Superior temporal gyrus (tissue), 1 donor: ENCODE measurements around the gene ILDR2.
A peak's percentile ranks its signal among the peaks of the same experiment; 100 is the strongest.
"Not testable (repeated sequence)": the region's sequence is repeated elsewhere in the genome, so short reads cannot be mapped to it uniquely, and the experiment has no call there.

ENCODE experiments used
- DNase-seq: peaks from one replicate; pipeline ENCODE4 v3.0.0-alpha.2; 2016; ENCODE audit errors: extremely low spot score

ILDR2 gene

DNA sequence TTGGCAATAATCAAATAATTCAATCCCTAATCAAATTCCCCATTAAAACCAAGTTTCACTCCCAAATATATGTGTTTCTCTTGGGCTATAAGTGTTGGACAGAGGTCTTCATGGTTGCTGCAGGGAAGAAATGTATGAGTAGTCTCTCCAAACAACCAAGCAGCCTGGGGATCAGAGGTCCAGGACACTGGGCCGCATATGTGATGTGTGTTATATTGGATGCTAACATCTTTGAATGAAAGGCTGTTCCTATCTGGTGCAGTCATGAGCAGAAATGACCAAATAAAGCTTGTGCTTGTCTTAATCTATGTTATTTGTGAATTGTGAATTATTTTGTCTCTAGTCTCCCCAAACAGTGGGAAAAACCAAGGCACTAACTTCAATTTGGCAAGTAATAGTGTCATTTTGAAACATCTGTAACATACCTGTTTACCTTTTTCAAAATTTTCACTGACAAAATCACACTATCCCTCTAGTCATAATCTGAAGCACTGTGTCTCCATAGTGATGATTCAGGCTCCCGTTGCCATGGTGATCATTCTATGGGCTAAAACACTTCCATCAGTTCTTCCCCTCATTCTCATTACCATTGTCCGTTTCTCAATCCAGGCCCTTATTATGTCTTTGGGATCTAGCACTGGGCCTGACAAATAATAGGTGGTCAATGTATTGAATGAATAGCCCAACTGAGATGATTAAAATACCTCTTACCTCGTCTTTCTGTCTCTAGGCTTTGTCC is 86.8 kb downstream of the ILDR2 start:
- DNase-seq: peak; percentile 53

DNA sequence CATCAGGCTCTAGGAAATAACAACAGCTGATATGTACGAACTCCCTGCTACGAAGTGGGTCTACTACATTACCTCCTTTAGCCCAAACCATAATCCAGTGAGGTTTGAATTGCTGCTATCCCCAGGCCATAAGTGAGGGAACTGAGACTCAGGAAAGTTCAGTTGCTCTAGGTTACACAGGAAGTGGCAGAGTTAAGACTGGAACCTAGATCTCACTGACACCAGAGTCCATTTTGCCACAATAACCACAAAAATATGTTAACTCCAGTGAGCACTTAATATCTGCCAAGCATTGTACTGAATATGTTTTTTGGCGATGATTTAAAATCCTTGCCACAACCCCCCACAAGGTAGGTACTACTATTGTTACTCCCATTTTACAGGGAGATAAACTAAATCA is 90.4 kb downstream of the ILDR2 start:
- no peak for DNase-seq

DNA sequence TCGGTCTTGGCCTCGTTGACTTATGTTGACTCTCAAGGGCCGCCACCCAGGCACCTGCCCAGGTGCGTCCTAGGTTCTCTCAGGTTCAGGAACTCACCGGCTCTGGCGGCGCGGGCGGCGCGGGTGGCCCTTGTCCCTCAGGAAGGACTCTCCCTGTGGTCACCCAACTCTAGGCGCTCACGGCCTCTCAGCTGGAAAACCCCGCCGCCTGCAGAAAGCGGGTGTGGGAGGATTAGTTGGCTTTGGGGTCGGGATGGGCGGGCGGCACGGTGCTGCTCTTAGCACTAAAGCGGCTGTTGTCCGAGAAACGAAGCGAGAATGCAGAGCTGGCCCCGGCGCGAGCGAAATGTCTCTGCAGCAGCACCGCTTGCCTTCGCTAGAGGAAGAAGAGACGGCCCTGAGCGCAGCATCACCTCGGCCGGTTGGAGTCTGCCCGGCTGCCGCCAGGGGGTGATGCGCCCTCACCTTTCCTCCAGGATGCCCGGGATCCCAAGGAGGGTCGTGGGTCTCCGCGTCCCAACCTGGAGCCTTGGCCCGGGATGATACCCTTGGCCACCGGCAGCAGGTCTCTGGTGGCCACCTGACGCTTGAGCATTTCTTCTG is 91.2 kb downstream of the ILDR2 start:
- DNase-seq: peak; percentile 60

DNA sequence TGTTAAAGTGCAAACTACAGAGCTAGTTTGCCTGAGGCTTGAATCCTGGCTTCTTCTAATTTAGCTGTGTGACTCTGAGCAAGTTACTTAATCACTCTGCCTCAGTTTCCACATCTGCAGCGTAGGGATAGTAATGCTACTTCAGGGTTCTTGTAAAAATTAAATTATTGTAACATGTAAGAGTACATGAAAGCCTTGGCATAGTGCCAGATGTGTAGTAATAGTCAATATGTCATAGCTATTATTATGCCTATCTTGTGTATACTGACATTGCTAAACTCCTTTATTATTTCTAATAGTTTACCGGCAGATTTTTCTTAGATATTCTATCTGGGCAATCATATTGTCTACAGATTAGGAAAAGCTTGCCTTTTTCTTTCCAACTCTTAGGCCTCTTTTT is 92.4 kb downstream of the ILDR2 start:
- DNase-seq: no peak

- not testable (repeated sequence) for DNase-seq
These were observed 97.0 kb downstream of the ILDR2 start for GRCh38 chr1:166878173-166878917.

GRCh38 chr1:166876540-166876838 is 98.9 kb downstream of the ILDR2 start:
- no peak for DNase-seq

DNA sequence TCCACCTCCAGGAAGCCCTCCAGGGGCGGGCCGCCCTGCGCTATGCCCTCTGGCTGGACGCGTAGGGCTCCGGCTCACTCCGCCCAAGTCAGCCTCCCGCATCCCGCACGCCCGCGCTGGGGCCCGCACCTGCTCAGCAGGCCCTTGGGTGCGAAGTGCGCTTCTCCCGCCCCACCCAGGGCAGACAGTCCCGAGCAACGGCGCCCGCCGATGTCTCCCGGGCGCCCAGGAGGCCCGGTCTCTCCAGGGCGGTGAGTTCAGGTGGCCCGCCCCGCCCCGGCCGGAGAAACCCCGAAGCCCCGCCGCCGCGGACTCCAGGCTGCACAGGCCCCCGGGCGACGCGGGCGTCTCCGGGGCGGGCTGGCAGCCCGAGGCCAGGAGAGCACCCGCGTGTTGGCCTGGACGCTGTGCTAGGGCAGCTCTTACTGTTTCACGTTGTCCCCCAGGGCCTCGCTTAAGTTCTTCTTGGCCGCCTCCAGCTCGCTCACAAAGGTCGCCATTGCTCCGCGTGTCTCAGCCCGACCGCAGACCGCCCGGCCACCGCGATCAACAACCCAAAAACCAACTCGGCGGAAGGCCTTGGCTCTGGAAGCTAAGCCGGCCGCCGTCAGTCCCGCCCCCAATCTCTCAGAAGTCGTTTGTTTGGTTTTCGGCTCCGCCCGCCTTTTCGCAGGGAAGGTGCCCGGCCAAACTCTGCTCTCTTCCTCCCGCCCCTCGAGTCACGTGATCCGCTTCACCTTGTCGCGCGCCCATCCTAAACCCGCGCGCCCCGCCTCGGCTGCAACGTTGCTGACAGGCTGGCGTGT is 99.4 kb downstream of the ILDR2 start, which contains the start of gene TADA1:
Gene TADA1 (minus strand): TSS at position 531 of the 806 bp plus-strand sequence. CDS start 31 bp downstream, at position 500.
- peak; percentile 96 for DNase-seq

GRCh38 chr1:166875302-166875733 is 100.0 kb downstream of the ILDR2 start:
- no peak for DNase-seq

GRCh38 chr1:166874464-166874863 is 100.9 kb downstream of the ILDR2 start:
- DNase-seq: no peak

GRCh38 chr1:166870584-166870983 is 104.8 kb downstream of the ILDR2 start:
- no peak for DNase-seq

GRCh38 chr1:166869318-166870099 is 105.8 kb downstream of the ILDR2 start:
- no peak for DNase-seq

- DNase-seq: no peak
These were observed 106.7 kb downstream of the ILDR2 start for GRCh38 chr1:166868639-166869038.

DNA sequence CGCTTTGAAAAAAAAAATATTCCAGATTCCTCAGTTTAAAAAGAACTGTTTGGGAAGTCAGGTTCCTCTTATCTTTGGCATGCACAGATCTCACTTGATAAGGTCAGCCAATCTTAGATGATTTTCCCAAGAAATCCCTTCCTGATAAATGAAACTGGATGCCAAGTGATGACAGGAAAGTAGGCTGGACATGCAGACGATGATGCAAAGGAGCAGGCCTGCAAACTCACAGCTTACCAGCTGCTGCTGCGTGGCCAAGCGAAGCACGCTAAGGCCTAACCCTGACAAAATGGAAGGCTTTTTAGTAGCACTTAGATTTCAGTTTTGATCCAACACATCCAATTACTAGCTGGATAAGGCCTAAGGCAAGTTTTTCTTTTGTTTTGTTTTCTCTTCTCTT is 109.4 kb downstream of the ILDR2 start:
- DNase-seq: no peak

DNA sequence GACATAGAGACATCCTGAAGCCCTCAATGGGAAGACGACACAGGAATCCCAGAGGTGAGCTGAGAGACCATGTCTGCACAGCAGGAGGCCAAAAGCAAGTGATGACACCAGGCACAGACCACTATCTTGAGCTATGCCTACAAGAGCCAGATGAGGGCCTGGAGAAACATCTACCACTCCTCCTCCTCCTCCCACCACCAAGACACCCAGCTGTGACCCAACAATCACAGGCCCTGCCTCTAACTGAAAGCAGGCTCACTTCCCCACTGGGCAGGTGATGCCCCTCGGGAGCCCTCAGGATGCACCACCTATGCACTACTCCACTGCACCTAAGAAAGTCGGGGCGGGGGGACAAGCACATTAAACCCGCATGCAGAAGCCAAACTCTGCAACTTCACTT is 115.7 kb downstream of the ILDR2 start:
- DNase-seq: no peak

DNA sequence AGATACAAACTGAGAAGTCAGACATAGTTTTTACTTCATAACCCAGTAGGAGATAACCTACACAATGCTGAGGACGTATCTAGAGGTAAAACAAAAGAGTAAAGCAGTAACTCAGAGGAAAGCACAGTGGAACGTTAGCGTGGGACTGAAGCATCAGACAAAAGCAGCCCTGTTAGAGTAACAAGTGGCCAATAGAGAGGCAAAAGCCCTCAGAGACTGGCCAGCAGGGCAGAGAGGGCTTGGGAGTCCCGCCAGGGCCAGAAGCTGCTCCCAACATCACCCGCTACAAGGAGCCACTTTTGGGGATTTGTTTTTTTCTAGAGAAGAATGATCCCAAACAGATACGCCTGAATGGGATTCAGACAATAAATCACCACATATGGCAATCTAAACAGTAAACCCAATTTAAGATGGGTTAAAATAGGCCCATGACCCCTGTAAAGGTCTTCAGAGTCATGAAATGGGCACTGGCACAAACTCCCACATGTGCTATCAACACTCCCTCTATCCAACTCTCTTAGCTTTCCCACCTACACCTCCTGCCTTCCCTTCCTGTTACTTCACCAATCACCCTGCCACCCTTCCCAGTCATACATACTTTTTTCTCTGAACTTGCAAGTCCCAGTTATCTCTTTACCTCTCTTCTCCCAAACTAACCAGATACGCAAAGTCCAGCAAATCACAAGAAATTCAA is 116.5 kb downstream of the ILDR2 start:
- peak; percentile 89 for DNase-seq
